GM18870 (cell line): ENCODE measurements around the gene KLLN.
"Not testable (repeated sequence)": the region's sequence is repeated elsewhere in the genome, so short reads cannot be mapped to it uniquely, and the experiment has no call there.

Experiments
- ATAC-seq: cut with Tn5 transposase; IDR thresholded peaks from one replicate; pipeline ENCODE4 v1.9.1; 2021; ENCODE audit warnings: moderate library complexity; ENCODE audit not compliant: unreplicated experiment

KLLN gene, protein sequence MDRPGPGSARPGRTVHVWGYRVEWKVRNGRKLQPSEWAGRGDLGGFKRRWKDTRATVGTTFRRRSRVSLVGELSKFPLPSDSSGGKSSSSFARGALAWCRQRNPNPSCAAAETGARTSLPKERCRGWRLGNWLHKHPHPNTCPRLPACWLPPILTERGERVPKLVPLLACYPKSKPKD

DNA sequence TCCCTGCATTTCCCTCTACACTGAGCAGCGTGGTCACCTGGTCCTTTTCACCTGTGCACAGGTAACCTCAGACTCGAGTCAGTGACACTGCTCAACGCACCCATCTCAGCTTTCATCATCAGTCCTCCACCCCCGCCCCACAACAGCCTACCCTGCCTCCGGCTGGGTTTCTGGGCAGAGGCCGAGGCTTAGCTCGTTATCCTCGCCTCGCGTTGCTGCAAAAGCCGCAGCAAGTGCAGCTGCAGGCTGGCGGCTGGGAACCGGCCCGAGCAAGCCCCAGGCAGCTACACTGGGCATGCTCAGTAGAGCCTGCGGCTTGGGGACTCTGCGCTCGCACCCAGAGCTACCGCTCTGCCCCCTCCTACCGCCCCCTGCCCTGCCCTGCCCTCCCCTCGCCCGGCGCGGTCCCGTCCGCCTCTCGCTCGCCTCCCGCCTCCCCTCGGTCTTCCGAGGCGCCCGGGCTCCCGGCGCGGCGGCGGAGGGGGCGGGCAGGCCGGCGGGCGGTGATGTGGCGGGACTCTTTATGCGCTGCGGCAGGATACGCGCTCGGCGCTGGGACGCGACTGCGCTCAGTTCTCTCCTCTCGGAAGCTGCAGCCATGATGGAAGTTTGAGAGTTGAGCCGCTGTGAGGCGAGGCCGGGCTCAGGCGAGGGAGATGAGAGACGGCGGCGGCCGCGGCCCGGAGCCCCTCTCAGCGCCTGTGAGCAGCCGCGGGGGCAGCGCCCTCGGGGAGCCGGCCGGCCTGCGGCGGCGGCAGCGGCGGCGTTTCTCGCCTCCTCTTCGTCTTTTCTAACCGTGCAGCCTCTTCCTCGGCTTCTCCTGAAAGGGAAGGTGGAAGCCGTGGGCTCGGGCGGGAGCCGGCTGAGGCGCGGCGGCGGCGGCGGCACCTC, at the start of gene KLLN, which contains the start of gene PTEN:
Gene KLLN (minus strand): TSS at position 481 of the 891 bp plus-strand sequence. CDS start 1,046 bp downstream, outside the sequence.
Gene PTEN (plus strand): TSS at position 573 of the 891 bp plus-strand sequence. CDS start 845 bp downstream, outside the sequence.
- ATAC-seq = peak; percentile 20

DNA sequence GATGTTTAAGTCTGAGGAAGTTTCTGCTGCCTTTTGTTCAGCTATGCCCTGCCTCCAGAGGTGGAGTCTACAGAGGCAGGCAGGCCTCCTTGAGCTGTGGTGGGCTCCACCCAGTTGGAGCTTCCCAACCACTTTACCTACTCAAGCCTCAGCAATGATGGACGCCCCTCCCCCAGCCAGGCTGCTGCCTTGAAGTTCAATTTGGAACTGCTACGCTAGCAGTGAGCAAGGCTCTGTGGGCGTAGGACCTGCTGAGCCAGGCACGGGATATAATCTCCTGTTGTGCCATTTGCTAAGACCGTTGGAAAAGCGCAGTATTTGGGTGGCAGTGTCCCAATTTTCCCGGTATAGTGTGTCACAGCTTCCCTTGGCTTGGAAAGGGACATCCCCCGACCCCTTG, 40.1 kb upstream of the KLLN start:
- ATAC-seq = not testable (repeated sequence)

DNA sequence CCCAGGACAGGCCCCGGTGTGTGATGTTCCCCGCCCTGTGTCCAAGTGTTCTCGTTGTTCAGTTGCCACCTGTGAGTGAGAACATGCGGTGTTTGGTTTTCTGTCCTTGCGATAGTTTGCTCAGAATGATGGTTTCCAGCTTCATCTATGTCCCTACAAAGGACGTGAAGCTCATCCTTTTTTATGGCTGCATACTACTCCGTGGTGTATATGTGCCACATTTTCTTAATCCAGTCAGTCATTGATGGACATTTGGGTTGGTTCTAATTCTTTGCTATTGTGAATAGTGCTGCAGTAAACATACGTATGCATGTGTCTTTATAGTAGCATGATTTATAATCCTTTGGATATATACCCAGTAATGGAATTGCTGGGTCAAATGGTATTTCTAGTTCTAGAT, 34.6 kb upstream of the KLLN start:
- not testable (repeated sequence) for ATAC-seq

DNA sequence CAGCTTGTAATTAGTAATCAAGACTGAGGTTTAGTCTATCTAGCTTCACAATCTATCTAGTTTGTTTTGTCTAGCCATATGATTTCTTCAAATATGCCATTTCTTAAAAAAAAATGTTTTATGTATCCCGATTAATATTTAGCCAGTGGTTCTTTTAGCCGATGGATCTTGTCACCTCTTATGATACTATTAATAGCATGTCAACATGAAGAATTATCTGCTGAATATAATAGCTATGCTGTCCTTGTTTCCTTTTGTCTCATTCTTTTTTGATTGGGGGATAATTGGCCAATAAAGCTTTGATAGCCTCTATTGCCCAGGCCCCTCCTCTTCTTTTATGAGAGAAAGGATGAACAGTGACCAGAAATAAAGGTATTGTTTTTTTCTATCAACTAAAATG, 32.9 kb upstream of the KLLN start:
- ATAC-seq = no peak

DNA sequence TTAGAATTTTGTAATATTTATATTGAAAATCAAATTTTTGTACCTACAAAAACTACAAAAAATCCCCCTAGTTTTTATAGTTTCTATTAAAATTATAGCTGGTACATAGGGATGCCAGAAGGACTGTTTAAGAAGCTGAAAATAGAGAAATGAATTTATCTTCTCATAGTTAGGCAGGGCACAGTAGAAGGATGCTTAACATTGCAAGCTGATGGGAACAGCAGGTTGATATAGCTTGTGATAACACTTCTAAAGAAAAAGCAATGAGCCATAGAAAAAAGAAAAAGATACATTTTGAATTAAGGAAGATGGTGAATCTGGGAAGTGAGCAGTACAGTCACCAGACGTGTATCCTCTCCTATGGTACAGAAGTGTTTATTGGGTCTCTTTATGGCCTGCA, 32.1 kb upstream of the KLLN start:
- ATAC-seq = no peak

DNA sequence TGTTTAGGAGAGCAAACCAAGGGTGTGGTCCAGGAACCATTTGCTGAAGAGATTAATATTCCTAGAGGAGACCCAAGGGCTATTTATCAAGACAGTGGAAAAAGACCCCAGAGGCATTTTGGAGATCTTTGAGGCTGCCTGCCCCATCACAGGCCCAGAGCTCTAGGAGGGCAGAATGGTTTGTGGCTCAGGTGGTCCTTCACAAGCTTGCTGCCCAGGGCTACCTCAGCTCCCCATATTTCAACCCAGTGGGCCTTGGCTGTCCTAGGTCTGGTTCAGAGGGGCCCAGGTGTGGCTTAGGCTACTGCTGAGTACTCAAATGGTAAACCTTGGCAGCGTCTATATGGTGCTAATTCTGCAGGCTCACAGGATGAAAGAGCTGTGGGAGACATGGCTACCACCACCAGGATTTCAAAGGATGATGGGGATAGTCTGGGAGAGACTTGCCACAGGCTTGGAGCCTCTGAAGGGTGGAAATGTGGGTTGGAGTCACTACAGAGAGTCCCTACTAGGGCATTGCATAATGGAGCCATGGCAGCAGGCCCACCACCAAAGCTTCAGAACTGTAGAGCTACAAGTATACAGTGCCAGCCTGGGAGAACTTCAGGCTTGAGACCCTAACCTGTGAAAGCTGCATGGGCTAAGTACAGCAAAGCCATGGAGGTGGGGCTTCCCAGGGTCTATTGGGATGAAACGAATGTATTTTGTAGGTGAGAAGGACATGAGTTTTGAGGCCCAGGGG, 24.4 kb upstream of the KLLN start:
- no peak for ATAC-seq

DNA sequence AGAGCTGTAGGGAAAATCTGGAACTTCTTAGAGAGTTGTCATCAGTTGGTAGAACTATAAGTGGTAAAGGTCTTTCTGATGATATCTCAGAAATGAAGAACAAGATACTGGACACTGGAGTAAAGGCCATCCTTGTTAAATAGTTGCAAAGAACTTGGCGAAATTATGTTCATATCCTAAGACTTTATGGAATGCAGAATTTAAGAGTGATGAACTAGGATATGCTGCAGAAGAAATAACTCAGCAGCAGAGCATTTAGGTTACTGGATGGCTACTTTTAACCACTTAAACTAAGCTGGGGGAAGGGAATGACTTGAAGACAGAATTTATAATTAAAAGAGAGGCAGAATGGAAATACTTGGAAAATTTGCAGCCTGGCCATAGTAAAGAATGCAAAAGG, 23.8 kb upstream of the KLLN start:
- ATAC-seq = no peak

DNA sequence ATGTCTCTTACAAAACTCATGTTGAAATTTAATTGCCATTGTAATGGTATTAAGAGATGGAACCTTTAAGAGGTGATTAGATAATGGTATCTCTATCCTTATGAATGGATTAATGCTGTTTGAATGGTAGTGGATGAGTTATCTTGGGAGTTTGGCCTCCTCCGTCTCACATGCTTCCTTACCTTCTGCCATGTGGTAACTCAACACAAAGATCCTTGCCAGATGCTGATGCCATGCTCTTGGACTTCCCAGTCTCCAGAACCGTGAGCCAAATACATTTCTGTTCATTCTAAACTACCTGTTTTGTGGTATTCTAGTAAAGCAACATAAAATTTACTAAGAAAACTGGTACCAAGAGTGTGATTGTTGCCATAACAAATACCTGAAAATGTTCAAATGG, 23.3 kb upstream of the KLLN start:
- no peak for ATAC-seq

DNA sequence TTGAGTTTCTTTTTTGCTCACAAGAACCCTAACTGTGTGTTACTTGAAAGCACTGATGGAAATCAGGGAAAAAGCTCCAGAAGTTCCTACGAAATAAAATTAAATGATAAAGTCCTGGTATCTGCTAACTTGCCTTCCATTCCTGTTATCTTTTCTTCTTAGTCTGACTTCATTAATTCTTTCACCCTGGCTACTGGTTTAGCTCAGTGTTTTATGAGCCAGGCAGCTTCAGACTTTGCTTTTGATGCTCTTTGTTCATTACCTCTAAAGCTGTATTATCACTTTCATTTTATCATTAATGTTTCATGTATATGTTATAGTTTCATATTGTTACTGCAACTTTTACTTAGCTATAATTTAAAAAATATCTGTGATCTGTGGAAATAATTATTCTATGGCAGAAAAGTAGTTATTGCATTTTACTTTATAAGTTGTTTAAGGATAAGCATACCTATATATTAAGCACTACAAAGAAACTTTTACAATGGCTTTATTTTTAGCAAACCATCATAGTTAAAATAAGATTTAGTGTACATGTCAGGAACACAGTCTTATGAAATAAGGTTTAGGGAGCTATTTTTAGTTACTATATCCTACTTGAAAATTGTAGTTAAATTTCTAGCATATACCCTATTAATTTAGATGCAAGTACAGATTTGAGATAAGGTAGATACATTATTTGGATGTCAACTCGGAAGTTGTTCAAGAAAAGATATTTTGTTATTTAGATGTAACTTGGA, 19.4 kb upstream of the KLLN start:
- no peak for ATAC-seq

DNA sequence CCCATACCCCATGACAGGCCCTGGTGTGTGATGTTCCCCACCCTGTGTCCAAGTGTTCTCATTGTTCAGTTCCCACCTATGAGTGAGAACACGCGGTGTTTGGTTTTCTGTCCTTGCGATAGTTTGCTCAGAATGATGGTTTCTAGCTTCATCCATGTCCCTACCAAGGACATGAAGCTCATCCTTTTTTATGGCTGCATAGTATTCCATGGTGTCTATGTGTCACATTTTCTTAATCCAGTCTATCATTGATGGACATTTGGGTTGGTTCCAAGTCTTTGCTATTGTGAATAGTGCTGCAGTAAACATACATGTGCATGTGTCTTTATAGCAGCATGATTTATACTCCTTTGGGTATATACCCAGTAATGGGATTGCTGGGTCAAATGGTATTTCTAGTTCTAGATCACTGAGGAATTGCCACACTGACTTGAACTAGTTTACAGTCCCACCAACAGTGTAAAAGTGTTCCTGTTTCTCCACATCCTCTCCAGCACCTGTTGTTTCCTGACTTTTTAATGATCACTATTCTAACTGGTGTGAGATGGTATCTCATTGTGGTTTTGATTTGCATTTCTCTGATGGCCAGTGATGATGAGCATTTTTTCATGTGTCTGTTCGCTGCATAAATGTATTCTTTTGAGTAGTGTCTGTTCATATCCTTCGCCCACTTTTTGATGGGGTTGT, 18.2 kb upstream of the KLLN start:
- ATAC-seq = not testable (repeated sequence)

DNA sequence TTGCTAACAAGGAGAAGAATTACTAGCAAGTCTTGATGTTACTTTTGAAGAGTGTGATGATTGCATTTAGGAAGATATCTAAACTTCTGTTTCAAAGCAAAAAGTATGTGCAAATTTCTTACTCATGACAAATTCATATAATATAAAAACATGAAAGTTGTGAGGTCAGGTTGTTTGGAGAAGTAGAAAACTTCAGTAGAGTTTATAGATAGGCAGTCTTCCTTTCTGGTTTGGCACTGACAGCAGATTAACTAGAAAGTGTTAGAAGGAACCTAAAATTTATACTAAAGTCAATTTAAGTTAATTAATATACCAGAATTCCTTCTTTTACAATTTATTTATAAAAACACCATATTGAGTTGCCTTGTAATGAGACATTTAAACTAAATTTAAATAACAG, 17.0 kb upstream of the KLLN start:
- no peak for ATAC-seq

DNA sequence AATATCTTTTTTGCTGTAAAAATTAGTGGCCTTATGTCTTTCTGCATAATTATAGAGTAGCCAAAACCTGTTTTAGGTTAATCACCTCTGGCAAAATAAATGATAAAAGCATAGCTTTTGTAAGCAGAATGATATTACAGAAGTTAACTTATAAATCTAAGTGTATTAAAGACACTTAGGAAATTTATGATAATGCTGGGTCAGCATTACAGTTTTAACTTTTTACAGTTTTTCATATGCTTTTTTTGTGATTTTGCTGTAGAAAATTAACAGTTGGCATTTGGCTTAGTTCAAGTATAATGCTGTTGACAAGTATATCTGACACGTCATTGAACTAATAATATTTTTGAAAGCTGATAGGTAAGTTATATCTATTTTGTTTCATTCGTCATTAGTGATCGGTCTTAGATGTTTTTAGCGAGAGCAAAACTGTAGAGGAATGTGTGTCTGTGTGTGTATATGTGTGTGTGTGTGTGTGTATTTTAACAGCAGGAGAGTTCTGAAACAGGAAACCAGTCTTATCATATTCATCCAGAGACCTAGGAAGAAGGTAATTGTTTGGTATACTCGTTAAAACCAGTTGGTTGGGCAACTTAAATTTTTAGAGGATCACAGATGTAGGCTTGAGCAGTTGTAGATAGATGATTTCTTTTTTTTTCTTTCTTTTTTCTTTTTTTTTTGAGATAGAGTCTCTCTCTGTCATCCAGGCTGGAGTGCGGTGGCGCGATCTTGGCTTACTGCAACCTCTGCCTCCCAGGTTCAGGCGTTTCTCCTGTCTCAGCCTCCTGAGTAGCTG, 15.5 kb upstream of the KLLN start:
- ATAC-seq = no peak

DNA sequence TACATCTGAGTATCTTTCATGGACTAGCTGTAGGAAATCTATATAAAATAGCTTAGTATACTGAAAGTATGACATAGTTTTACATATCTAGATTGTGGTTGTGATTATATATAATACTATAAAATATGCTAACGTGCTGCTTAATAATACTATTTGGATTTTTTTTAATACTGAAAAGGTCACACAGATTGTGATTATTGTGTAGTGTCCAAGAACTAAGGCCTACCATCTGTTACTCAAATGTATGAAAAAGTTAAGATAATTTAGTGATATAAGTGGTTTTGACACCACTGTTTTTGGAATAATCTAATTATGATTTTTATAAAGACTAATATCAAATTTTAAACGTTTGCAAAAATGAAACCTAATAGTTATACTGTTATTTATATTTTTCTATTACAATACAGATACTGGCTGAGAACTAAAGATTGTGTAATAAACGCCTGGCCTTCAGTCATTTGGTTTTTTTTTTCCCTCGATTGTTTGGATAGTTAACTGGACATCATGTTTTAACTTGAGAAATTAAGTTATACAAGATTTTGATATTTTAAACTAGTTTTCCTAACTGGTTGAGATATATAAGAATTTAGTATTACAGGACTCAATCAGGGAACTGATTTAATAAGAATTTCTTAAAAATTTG, 12.7 kb upstream of the KLLN start:
- no peak for ATAC-seq

DNA sequence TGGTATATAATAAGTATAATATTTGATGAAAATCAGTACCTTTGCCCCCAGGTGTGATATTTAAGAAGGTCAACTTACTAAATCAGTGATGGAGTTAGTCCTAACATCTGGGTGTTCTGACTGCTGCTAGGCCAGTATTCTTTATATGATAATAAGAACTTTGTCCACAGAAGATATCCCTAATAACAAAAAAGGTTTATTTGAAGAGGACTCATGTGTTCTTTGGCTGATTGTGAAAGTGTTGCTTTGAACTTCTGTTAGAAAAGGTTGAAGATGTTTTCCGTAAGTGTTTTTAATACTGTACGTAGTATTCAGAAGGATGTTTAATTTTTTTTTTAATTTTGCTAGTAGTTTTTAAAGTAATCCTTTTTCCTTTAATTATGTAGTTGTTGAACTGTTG, 10.3 kb upstream of the KLLN start:
- ATAC-seq = no peak

DNA sequence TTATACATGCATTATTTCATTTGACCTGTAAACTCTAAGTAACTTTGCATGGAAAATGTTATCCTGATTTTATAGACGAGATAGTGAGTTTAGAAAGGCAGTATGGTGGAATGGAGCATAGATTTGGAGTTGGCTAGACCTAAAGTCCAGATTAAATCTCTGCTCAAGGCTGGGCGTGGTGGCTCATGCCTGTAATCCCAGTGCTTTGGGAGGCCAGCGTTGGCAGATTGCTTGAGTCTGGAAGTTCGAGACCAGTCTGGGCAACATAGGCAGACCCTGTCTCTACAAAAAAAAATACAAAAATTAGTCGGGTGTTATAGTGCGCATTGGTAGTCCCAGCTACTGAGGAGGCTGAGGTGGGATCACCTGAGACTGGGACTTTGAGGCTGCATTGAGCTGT, 9.5 kb upstream of the KLLN start:
- no peak for ATAC-seq

DNA sequence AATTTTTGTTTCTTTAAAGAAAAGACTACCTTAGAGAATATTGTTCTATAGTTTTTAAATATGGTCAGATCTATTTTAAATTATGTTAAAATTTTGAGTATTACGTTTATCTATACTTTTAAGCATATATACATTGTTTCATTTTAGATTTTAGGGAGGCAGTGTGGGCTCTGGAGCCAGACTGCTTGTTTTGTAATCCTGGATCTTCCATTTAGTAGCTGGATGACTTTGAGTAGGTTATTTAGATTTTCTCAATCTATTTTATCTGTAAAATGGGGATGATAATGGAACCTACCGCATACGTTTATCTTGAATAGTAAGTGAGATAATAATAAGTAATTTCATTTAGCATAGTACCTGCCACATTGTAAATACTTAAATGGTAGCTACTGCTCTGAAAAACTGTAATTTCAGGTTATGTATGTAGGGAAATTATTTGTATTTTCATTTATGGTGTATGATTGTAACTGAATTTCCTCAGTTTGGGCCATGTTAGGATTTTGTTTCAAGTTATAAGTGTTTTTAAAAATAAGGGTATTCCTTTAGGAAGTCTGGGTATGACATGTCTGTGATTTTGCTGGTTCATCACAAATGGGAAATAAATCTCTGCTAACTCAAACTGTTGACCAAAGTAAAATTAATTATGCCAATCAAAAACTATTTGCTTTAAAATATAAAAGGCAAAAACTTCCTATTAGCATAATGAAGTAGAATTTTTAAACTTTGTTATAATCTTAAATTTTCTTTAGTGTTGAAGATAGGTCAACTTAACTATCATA, 6.6 kb upstream of the KLLN start:
- no peak for ATAC-seq

DNA sequence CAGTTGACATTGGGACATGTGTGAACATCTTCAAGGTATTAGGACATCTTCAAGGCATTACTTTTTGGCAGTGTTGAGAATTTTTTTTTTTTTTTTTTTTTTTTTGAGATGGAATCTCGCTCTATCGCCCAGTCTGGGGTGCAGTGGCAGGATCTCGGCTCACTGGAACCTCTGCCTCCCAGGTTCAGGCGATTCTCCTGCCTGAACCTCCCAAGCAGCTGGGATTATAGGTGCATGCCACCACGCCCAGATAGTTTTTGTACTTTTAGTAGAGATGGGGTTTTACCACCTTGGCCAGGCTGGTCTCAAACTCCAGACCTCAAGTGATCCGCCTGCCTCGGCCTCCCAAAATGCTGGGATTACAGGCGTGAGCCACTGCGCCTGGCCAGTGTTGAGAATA, 5.8 kb upstream of the KLLN start:
- ATAC-seq = not testable (repeated sequence)

DNA sequence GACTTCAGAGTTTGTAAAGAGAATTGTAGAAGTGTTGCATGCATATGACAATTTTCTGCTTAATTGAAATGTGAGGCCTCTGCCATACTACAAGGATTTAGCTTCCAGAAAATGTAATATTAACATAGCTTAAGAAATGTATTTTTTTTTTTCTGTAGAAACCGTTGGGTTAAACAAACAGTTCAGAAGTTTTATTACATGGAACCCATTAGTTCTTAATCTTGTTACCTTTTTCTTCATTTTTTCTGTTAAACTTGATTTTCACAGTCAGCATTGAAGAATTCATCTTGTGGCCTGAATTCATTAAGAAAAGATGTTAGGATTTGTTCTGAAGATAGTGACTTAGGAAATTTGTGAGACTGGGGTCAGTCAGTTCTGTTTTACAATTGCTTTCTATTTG, 4.9 kb upstream of the KLLN start:
- ATAC-seq = no peak
